Hematopoietic multipotent progenitor cell treated with erythropoietin and hydrocortisone succinate and interleukin-3 and kit ligand, for 4 days (in vitro differentiated cells): Measurements from ENCODE around the gene ACY1.
A peak's percentile ranks its signal among the peaks of the same experiment; 100 is the strongest.

Experiments
- DNase-seq: peaks from one replicate; pipeline ENCODE4 v3.0.0-alpha.2; 2015

Gene ACY1

GRCh38 chr3:51982838-51983577, at the start of gene ACY1:
Gene ACY1 (plus strand): TSS chr3:51983535. CDS start chr3:51984065, 530 bp downstream.
- peak; percentile 94 for DNase-seq

- DNase-seq, result no peak
Observed at GRCh38 chr3:51934139-51934850, 49.0 kb upstream of the ACY1 start.

- DNase-seq, result no peak
Observed at GRCh38 chr3:51934991-51935885, 48.1 kb upstream of the ACY1 start.

GRCh38 chr3:51935886-51936755, 47.2 kb upstream of the ACY1 start:
- DNase-seq, result no peak

GRCh38 chr3:51937014-51937413, 46.3 kb upstream of the ACY1 start:
- DNase-seq, result no peak

- DNase-seq, result no peak
Observed at GRCh38 chr3:51937611-51938450, 45.5 kb upstream of the ACY1 start.

GRCh38 chr3:51938780-51939425, 44.4 kb upstream of the ACY1 start:
- no peak for DNase-seq

GRCh38 chr3:51940648-51941462, 42.5 kb upstream of the ACY1 start:
- DNase-seq, result no peak

GRCh38 chr3:51941463-51941797, 41.9 kb upstream of the ACY1 start:
- DNase-seq, result no peak

- DNase-seq, result peak; percentile 100
Observed at GRCh38 chr3:51941798-51942602, 41.3 kb upstream of the ACY1 start, which contains the start of the genes PARP3 and RRP9. Gene PARP3 (plus strand): TSS chr3:51942363. CDS start chr3:51943356, 993 bp downstream. Gene RRP9 (minus strand): TSS chr3:51941904. CDS start chr3:51941867, 37 bp downstream.

GRCh38 chr3:51942603-51943450, 40.5 kb upstream of the ACY1 start:
- peak; percentile 71 for DNase-seq

GRCh38 chr3:51943451-51944391, 39.6 kb upstream of the ACY1 start:
- DNase-seq, result no peak

GRCh38 chr3:51944451-51945021, 38.8 kb upstream of the ACY1 start:
- no peak for DNase-seq

GRCh38 chr3:51945031-51945840, 38.1 kb upstream of the ACY1 start:
- no peak for DNase-seq

GRCh38 chr3:51945926-51946705, 37.2 kb upstream of the ACY1 start:
- DNase-seq, result no peak
